Motor neuron (in vitro differentiated cells): ENCODE data around the gene ARID4B. TPM values are rescaled to one million over a fixed set of nuclear protein-coding genes. Genes with fewer than 3 reads are reported as not detected.

Experiments
- ATAC-seq, 8 experiments: fragments of 200-7000 bp; cut with Tn5 transposase; replicated peaks in 6 of 8; 2 replicates each; pipeline ENCODE4 v1.8.0; 2021; ENCODE audit warnings: mild to moderate bottlenecking in 8 of 8, moderate library complexity in 8 of 8
- H3K27ac ChIP-seq, 2 donors: fragments of 250-450 bp; sonication (Bioruptor Pico); 2 replicates each; pipeline ENCODE4 v1.9.0; 2021; ENCODE audit warnings: antibody characterized with exemption in 2 of 2, mild to moderate bottlenecking in 2 of 2, moderate library complexity in 1 of 2
- H3K4me1 ChIP-seq, 2 donors: fragments of 250-450 bp; sonication (Bioruptor Pico); replicated peaks in 1 of 2; 2 replicates each; pipeline ENCODE4 v1.6.1; 2021; ENCODE audit warnings: antibody characterized with exemption in 2 of 2, mild to moderate bottlenecking in 2 of 2, moderate library complexity in 1 of 2
- H3K4me3 ChIP-seq, 5 donors: fragments of 250-450 bp; sonication (Bioruptor Pico); 2 replicates each; pipeline ENCODE4 v1.9.0; 2021; ENCODE audit warnings: antibody characterized with exemption in 5 of 5, mild to moderate bottlenecking in 5 of 5, moderate library complexity in 4 of 5
- WGBS, 10 experiments: fragments of 450-650 bp; shearing (Covaris generic); methylation state at CpG; one replicate each; pipeline ENCODE4 v1.0.0; 2022; 5-methylcytosine and 5-hydroxymethylcytosine counted together
- in situ Hi-C, 9 experiments: fragments of 400-800 bp; cut with MboI; loops; one replicate each; pipeline ENCODE4 v1.15.0; 2021; ENCODE audit warnings: low sequenced_read_pairs in 9 of 9, low pct_unique_long_range_greater_than_20kb in 2 of 9; ENCODE audit not compliant: unreplicated experiment in 9 of 9
- total RNA-seq, 8 experiments: library from RNA; unstranded; fragments of 300-600 nt; gene quantifications; 2 replicates each; pipeline versions ENCODE4 v1.2.3 to v1.2.4, GENCODE V29; 2022

The ARID4B gene
- total RNA-seq, 8 experiments from 2014 or later: 25.5 to 71.7 (median 53.6) TPM

DNA sequence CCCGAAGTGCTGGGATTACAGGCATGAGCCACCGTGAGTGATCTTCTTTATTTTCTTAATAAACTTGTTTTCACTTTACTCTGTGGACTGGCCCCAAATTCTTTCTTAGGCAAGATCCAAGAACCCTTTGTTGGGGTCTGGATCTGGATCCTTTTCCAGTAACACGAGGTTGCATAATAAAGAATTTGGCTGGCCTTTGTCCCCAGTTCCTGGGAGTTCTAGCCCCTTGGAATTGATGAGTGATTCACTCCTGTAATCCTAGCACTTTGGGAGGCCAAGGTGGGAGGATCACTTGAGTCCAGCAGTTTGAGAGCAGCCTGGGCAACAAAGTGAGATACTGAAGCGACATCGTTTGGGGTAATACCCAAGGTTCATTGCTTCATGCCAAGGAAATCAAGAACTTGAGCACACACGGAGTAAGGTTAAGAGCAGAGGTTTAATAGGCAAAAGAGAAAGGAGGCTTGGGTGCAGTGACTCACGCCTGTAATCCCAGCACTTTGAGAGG, 197.2 kb downstream of the ARID4B start:
- H3K4me1 ChIP-seq: peaks cover 7 to 17% of the 10 kb centered on the region in 2 donors
- H3K27ac ChIP-seq: no peak overlapping the region
- WGBS, 10 experiments: 73 to 100% (median 92%) methylated on average over 1 to 7 of the region's 7 CpGs; no CpG with 5 or more reads in 2 of the 10 experiments
- no peak for ATAC-seq
- no peak overlapping the region for H3K4me3 ChIP-seq
- in situ Hi-C loops: no loop called here

DNA sequence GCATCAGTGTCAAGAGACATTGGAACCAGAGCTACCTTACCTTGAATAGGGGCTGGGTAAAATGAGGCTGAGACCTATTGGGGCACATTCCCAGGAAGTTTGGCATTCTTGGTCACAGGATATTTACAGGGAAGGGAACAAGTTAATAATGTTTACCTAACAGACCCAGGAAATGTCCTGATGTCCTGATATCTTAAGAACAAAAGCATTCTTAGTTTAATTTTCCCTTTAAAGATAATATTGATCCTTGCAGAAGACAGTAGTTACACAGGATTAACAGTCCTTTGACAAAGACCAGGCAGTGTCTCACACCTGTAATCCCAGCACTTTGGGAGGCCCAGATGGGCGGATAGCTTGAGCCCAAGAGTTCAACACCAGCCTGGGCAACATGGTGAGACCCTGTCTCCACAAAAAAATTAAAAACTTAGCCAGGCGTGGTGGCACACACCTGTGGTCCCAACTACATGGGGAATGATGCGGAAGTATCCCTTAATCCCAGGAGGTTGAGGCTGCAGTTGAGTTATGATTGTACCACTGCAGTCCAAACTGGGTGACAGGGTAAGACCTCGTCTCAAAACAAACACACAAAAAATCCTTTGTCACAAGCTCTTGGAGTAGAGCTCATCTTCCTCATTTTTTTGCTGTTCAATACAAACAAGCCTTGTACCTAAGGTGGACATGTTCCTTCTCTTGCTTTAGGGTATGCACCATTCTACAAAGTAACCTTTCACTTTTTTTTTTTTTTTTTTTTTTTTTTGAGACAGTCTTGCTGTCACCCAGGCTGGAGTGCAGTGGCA, 198.0 kb downstream of the ARID4B start:
- ATAC-seq: no peak
- in situ Hi-C loops: no loop called here
- H3K27ac ChIP-seq: peak overlapping the region in 1 of 2 donors; percentile 98
- H3K4me1 ChIP-seq: peaks cover 7 to 17% of the 10 kb centered on the region in 2 donors
- 90 to 100% (median 100%) methylated on average over 1 to 3 of the region's 4 CpGs; no CpG with 5 or more reads in 3 of the 10 experiments for WGBS, 10 experiments
- no peak overlapping the region for H3K4me3 ChIP-seq

DNA sequence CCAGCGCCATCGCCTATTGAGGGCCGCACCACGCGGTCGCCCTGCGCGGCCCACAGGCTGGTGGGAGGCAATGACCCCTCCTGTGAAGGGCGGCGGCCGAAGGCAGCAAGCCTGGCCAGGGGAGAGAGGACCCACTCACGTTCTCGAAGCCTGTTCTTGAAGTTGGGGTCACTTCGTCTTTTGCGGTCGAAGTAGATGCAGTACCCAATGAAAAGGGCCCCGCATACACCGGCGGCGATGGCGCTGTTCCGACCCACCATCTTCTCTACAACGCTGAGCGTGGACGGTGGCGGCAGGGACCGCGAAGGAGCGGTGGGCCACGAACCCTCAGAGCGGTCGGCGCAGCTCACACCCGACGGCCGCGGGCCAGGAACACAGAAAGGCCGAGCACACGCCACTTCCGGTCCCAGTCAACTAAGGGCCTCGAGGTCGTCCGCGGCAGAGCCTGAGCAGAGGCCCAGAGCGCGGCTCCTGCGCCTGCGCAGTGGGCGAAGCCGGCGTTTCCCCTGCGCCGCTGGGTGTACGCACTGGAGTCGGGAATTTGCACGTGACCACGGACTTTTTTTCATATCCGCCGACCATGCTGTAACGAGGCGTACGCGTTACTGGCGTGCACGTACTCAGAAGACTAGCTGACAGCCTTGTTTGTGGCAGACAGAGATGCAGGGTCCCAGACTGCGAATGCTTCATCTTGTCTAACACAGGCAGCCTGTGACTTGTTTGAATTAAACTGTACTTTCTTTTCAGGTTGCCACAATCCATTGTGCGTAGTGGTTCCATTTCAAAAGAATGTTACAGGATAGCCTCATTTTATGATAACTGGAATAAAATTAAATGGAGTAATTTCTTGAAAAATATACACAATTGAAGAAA, 199.3 kb downstream of the ARID4B start, which contains the start of gene TOMM20:
TSS of gene TOMM20 (minus strand) at position 382 of the 873 bp plus-strand sequence. CDS start at position 260, 122 bp downstream.
- ATAC-seq: peak; percentile 90 to 98 (median 96)
- Histone ChIP-seq H3K27ac (peak within 1 kb of the TSS; percentile 95 to 98), H3K4me1 (peaks cover 7 to 17% of the 10 kb centered on the region in 2 donors), H3K4me3 (peak within 1 kb of the TSS; percentile 60 to 89 (median 78))
- in situ Hi-C loops: no loop called here
- 0 to 11% (median 3%) methylated on average over 4 to 58 of the region's 67 CpGs; no CpG with 5 or more reads in 1 of the 10 experiments for WGBS, 10 experiments

DNA sequence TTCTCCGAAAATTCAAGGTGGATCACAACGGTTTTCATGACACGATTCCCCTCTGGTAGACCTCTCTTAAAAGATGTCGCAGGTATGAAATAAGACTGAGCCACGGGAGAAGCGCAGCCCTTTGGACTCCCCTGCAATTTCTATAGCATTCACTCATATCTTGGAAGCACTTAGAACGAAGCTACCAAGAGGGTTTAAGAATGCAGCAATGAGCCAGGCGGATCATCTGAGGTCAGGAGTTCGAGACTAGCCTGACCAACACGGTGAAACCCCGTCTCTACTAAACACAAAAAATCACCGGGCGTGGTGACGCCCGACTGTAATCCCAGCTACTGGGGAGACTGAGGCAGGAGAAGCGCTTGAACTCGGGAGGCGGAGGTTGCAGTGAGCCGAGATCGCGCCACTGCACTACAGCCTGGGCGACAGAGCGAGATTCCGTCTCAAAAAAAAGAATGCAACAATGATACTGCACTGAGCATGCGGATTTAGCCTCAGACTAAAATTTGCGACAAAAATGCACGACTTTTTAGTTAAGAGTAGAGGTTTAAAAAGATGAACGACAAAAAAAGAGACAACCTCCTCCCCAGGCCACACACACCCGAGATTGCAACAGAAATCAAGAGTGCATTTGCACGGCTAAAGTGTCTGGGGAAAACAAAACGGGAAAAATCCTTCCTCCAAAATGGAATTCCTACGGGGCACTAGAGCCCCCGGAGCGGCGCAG, 200.1 kb downstream of the ARID4B start:
- in situ Hi-C loops: no loop called here
- H3K4me1 ChIP-seq: peaks cover 13 to 20% of the 10 kb centered on the region in 2 donors
- ATAC-seq: peak in 2 of 8 experiments; percentile 1 to 2

DNA sequence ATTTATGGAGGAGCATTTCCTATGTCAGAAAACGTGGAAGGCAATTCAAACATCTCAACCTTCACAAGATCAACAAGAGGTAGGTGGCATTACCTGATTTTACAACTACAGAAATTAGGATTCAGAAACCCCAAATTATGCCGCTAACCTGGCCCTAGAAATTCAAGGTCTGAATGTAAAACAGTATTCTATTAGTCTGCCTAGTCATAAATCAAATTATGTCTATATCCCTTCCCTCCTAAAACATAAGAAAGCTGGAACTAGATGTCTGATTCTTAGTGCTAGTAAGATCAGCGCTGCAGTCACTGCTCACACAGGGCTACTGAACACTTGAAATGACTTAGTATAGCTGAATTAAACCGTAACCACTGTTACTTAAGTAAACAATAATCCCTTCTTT, 200.8 kb downstream of the ARID4B start:
- Histone ChIP-seq H3K4me1 (peaks cover 19 to 27% of the 10 kb centered on the region in 2 donors), H3K4me3 (peak overlapping the region; percentile 60 to 89 (median 78)), H3K27ac (no peak overlapping the region)
- no peak for ATAC-seq
- WGBS, 10 experiments: 0 to 60% (median 26%) methylated on average over 2 to 4 of the region's 4 CpGs; no CpG with 5 or more reads in 1 of the 10 experiments
- in situ Hi-C loops: no loop called here

More for the DNA sequence above, 200.1 kb downstream of the ARID4B start:
- Histone ChIP-seq H3K27ac (peak overlapping the region; percentile 95 to 98), H3K4me3 (peak overlapping the region; percentile 60 to 89 (median 78))
- WGBS, 10 experiments: 0 to 5% (median 1%) methylated on average over 4 to 32 of the region's 35 CpGs

DNA sequence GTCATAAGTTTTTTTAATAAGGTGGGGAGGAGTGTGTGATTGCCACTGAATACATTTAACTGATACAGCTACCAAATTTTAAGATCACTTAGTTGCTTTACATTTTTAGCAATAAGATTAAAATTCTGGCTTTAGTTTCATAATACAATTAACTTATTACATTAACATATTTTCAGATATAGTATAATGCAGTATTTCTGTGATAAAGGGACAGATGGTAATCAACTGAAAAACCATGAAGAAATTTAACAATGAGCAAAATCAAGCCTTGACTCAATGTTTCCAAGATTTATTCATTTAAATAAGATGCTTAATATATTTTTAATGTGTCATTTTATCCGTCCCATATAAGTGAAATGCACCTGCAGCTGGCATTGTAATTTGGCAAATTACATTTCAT, 203.3 kb downstream of the ARID4B start:
- no peak for ATAC-seq
- 27 to 100% (median 92%) methylated on average over 1 of the region's 1 CpG; no CpG with 5 or more reads in 2 of the 10 experiments for WGBS, 10 experiments
- H3K4me3 ChIP-seq: no peak overlapping the region
- peaks cover 19 to 30% of the 10 kb centered on the region in 2 donors for H3K4me1 ChIP-seq
- no peak overlapping the region for H3K27ac ChIP-seq
- in situ Hi-C loops: no loop called here

DNA sequence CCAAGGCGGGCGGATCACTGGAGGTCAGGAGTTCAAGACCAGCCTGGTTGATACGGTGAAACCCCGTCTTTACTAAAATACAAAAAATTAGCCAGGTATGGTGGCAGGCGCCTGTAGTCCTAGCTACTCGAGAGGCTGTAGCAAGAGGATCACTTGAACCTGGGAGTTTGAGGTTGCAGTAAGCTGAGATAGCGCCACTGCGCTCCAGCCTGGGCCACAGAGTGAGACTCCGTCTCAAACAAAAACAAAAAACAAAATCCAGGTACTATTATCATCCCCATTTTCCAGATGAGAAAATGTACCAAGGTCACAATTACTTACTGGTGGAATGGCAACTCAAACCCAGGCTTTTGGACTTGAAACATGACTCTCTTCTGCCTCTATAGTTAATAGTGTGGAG, 203.9 kb downstream of the ARID4B start:
- WGBS, 10 experiments: 40 to 100% (median 94%) methylated on average over 1 to 9 of the region's 9 CpGs
- in situ Hi-C loops: no loop called here
- no peak for ATAC-seq
- Histone ChIP-seq H3K4me3 (no peak overlapping the region), H3K4me1 (peaks cover 19 to 25% of the 10 kb centered on the region in 2 donors), H3K27ac (no peak overlapping the region)

DNA sequence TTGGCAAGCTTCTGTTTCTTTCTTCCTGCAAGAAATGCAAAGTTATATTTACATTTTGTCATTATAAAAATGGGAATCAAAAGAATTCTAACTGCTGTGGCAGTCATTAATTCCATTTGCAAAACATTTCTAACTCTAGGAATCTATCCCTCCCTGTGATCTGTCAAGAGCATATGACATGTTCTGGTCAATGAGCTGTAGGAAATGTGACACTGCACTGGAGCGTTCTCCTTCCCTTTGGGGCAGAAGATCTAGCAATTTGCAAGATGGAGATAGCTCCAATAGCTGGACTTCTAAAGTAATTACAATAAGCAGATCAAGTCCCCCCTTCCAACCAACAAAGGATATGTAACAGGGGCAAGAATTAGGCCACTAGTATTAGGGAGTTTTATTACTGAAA, 205.6 kb downstream of the ARID4B start:
- H3K4me3 ChIP-seq: no peak overlapping the region
- peaks cover 19 to 23% of the 10 kb centered on the region in 2 donors for H3K4me1 ChIP-seq
- H3K27ac ChIP-seq: no peak overlapping the region
- in situ Hi-C loops: no loop called here
- ATAC-seq: peak in 4 of 8 experiments; percentile 32 to 82 (median 54)
- 78 to 100% (median 85%) methylated on average over 1 of the region's 1 CpG; no CpG with 5 or more reads in 4 of the 10 experiments for WGBS, 10 experiments

Other genes with a start within 250 kb of the ARID4B start
- 100 to 1,000 TPM; 110 to 371 (median 210) TPM for gene TOMM20, start 199.3 kb downstream of the ARID4B start, total RNA-seq
- 100 to 1,000 TPM; 111 to 157 (median 137) TPM for gene RBM34, start 166.9 kb downstream of the ARID4B start, total RNA-seq
- gene GGPS1, start 391 bp upstream of the ARID4B start, total RNA-seq: 10 to 100 TPM; 25.9 to 52.5 (median 47.1) TPM
- 10 to 100 TPM; 22.8 to 54.1 (median 33.8) TPM for gene TBCE, start 39.2 kb upstream of the ARID4B start, total RNA-seq
- 10 to 100 TPM in 6 of 8 experiments, 1 to 10 TPM in 2; 8.2 to 45.1 (median 18.5) TPM for gene B3GALNT2, start 176.3 kb upstream of the ARID4B start, total RNA-seq